ACHN (cell line): ENCODE measurements around the gene MEGF11.

Experiments used
- DNase-seq: peaks from one replicate; pipeline ENCODE4 v3.0.0-alpha.2; 2015
- in situ Hi-C: cut with HindIII; loops from 2 replicates; pipeline ENCODE4 v1.10.0; 2017; ENCODE audit warnings: low sequenced_read_pairs, low pct_ligation_motif_present, low pct_unique_long_range_greater_than_20kb

The MEGF11 gene

DNA sequence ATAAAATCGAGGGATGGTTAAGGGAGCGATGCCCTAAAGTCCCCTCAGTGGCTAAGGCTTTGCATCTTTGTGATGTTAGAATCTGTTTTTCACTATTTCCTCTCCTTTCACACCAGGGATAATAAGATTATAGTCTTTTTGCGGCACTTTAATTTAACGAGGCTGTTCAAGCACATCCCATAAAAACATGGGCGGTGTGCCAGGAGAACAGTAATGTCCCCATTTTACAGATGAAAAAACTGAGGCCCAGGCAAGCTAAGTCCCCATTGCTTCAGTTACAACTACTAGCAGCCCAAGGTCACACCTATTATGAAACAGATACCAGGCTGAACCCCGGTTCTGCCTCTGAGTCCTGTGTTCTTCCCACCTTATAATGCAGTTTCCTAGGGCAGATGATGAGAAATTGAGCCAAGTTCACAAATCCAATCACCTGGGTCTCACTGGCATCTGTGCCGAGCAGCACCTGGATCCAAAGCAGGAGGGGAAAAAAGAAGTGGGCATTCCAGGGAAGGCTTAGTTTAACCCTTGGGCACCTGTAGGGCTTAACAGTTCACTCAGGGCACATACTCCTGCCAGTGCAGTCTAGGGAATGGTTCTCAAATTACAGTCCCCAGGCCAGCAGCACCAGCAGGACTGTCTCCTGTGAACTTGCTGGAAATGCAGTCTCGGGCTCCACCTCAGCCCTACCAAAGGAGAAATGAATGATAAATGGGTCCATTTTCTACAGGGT, 215.0 kb downstream of the MEGF11 start:
- in situ Hi-C loops, result no loop called here

DNA sequence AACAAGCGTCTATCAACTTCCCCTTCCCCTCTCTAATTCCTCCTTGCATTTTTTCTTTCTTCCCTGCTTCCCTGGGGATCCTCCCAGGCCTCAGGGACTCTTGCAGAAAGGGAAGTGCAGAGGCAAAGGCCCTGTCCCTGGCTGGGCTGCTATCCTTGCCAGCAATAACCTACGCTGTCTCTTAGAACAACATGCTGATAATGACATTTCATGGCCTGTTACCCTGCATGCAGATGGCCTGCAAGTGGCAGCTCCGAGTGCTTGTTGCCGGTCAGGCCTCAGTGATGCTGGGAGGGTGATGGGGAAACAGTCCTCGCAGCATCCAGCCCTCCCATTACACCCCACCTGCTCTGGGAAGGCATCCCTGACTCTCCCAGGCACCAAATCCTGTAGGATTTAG, 216.7 kb downstream of the MEGF11 start:
- in situ Hi-C loops, result no loop called here
- no peak for DNase-seq

More for the DNA sequence above, 215.0 kb downstream of the MEGF11 start:
- DNase-seq, result no peak

DNA sequence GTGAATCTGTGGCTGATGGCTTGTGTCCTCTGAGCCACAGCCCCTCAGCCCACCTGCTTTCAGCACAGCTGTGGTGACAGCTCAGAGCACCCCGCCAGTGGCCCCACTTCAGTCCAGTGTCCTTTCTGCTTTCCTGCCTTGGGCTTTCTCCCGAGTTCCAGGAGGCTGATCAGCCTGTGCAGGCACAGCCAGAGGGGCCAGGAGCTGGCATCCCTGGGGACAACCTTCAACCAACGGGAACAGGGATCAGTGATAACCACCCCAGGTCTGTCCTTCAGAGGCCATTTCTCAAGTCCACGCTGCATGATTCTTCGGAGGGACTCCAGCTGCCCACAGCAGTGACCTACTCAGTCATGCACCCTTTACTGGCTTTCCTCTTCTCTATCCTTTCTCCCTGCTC, 217.6 kb downstream of the MEGF11 start:
- no peak for DNase-seq

DNA sequence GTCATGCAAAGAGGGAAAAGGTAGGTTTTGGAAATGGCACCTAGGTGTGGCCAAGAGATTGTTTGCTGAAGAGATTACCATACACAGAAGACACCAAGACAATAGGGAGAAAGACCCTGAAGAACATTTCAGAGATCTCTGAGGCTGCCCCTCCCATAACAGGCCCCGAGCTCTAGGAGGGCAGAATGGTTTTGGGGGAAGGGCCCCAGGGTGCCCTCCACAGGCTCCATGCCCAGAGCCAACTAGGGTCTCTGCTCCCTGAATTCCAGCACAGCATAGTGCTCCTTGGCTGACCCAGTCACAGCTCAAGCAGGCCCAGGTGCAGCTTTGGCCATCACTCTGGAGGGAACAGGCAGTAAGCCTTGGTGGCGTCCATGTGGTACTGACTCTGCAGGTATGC, 220.4 kb downstream of the MEGF11 start:
- no peak for DNase-seq
- in situ Hi-C loops, result no loop called here

More for the DNA sequence above, 217.6 kb downstream of the MEGF11 start:
- in situ Hi-C loops, result no loop called here

DNA sequence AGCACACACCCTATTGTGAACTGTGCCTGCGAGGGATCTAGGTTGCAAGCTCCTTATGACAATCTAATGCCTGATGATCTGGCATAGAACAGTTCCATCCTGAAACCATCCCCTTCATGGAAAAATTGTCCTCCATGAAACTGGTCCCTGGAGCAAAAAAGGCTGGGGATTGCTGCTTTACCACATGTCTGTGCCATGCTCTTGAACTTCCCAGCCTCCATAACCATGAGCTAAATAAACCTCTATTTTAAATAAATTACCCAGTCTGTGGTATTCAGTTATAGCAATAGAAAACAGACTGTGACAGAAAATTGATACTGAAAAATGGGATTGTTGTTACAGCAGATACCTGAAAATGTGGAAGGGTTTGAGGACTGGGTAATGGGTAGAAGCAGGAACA, 221.5 kb downstream of the MEGF11 start:
- in situ Hi-C loops, result no loop called here
- DNase-seq, result no peak

DNA sequence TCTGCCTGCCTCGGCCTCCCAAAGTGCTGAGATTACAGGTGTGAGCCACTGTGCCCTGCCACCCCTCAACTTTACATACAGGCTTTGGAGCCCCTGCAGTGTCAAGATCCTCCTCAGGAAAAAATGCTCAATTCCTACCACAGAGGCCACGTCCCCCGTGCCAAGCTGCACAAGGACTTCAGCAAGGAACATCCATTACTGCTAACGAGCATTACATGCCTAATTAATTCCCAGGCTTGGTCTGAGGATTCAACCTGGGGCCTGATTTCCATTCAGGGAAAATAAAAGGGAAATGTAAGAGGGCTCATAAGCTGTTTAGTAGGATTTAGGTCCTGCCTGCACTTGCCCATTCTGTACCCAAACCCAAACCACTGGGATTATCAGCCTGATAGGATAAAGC, 222.9 kb downstream of the MEGF11 start:
- no peak for DNase-seq
- in situ Hi-C loops, result no loop called here

DNA sequence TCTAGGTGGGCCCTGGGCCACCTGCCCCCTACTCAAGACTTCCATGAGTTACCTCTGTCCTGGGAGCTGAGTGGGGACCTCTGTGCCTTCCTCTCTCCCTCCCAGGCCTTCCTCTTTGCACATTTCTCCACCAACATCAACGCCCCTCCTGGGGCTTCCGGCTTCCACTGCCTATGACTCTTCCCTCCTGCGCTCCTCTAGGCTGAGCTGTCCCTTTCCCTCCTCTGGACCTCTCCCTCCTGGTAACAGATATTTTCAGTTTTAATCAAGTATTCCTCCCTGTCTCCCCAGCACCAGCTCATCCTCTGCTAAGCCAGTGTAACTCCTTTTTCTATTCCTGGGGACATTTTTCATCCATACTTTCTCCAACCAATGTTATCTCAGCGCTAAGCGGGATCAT, 223.9 kb downstream of the MEGF11 start:
- no peak for DNase-seq
- in situ Hi-C loops, result no loop called here

DNA sequence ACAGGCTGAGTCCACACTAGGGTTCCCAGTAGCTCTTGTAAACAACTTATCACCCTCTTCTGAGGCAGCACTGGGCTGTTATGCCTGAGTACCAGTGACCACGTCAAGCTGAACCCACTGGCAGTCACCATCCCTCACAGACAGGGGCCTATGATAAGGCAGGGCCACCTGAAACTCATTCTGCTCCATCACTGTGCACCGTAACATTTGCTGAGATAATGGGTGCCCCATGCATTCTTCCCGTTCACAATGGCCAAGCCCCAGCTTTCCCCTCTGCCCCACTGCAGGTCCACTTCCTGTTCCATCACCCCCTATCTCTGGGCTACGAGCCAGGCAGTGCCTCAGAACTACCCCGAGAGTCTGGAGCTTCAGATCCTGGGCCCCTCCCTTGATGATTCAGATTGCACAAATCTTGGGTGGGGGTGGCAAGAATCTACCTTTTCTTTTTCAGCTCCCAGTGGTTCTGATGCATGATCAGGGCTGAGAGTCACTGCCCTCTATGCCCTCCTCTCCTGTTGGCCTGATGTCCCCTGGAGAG, 226.2 kb downstream of the MEGF11 start:
- in situ Hi-C loops, result no loop called here
- DNase-seq, result peak; percentile 38

DNA sequence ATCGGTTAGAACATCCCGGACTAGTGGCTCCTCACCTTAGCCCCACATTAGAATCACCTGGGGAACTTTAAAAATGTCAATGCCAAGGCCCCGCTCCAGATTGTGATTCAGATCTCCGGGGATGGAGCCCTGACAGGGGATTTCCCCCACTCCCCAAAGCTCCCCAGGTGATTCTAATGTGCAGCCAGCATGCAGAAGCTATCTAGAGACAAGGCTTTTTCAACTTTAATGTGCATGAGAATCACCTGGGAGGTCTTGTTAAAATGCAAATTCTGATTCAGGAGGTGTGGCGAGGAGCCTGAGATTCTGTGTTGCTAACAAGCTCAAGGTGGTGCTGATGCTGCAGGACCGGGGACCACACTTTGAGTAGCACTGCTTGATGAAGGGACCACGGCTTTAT, 227.6 kb downstream of the MEGF11 start:
- DNase-seq, result no peak
- in situ Hi-C loops, result no loop called here

DNA sequence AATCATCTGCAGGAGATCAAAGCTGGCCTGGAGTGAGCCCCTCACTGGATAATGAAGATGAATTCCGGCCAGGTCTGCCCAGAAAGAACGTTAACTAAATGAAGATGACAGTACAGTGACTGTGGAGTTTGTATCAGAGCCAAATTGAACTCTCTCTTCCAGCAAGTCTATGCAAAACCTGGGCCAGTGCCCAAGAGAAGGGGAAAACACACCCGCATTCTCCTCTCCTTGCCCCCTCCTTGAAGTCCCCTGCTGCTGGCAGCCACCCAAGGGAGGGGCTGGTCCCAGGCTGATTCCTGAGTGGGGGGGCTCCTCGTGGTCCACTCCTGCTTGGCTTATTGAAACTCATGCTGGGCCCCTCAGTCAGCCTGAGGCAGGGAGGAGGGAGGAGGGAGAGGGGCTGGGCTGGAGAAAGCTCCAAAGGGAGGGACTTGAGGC, 228.5 kb downstream of the MEGF11 start:
- in situ Hi-C loops, result no loop called here
- DNase-seq, result no peak

DNA sequence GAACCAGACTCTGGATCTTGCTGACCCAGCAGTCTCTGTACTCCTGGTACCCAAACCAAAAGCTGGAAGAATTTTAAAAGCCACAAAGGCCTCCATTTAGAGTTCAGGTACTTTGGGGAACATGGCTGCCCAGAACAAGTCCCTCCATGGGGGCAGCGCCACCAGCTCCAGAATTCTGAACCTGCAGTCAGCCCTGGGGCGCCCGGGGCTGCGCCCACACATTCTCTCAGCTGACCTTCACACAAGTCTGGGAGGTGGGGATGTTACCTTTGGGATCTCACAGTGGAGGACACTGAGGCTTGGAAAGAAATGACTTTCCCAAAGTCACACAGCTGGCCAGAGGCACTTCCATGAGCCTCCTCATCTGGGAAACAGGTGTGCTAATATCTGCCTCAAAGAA, 229.4 kb downstream of the MEGF11 start:
- in situ Hi-C loops, result no loop called here
- DNase-seq, result no peak

DNA sequence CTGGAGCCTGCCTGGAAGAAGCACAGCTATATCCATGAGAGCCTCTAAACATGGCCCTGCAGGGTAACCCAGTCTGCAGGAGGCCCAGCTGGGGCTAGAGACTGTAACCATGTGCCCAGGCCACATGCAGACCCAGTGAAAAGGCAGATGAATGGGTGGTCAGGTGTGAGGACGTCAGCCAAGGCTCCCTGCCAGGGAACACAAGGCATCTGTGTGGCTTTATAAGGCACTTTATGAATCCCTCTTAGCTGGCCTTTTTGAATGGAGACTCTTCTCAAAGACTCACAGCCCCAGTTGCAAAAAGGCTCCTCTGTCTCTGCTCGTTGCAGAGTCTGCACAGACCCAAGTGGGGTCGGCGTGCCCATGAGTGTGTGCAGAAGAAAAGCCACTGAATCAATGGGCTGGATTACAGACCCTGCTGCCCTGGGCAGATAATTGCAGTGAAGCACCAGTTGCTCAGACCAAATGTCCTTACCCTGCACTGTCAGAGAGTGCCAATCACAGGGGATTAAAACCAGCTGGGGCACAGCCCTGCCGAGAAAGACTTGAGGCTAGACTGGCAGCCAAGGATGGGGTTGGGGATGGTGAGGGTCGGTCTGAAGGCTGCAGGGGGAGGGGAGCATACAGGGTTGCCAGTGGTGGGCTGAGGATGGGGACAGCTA, 230.1 kb downstream of the MEGF11 start:
- no peak for DNase-seq
- in situ Hi-C loops, result no loop called here

DNA sequence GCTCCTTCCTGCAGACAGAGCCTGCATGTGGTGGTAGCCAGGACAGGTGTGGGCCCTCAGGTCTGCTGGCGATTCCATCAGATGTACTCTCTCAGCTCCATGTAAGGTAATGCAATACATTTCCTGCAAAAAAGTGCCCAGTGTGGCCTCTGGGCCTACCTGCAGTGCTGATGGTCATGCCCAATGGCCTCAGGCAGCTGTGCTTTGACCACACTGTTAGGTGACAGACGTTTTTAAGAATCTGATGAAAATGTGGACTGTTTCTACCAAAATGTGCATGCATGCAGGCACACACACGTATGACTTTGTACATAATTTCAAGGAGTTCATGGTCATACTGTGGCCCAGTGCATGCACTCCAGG, 231.4 kb downstream of the MEGF11 start:
- in situ Hi-C loops, result no loop called here
- DNase-seq, result no peak

DNA sequence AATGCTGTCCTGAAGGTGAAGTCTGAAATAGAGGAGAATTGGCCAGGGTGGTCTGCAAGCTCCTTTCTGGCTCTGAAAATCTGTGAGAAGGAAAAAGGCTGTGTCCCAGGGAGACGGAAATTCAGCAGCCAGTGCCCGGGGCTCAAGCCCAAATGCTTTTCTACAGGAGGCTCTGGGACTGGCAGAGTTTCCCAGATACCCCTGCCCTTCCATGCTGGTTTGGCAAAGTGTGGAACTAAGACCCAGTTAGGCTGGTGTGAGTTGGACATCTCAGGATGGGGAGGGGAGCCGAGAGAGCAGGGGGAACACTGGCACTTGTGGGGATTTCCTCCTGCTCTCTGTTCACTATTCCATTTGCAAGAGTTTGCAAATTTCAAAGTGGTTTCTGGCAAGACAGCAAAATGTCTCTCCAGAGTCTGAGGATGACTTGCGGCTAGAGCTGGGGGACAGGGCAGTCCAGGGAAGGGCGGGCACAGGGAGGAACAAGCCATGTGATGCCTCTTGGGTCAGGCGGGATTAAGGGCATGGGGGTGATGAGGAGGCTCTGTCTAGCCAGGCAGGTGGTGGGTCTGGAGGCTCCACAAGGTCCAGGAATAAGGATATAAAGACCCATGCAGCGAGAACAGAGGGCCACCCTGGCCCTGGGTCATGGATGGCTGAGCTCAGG, 231.9 kb downstream of the MEGF11 start:
- no peak for DNase-seq
- in situ Hi-C loops, result no loop called here

DNA sequence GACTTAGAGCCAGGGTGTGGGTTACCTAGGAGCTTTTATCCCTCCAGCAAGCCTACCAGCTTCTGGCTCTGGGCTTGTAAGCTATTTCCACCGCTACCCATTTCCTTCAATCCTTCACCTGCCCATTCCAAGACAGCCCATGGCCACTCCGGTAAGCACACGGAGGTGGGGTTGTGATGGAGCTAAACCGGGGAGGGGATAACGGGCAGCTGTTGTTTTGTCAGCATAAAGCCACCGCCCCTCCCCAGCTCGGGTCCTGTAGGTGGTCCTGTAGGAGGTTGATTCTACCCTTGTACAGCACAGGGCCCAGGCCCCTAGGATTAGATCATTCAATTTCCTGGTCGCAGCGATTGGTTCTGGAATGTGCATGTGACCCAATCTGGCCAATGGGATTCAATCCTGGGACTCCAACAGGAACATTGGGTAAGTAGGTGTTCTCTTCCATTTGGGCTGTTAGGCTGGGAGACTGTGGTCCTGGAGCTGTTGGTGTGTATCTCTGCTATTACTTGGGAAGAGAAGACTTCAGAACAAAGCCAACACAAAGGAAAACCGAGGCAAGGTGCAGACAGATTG, 233.6 kb downstream of the MEGF11 start:
- in situ Hi-C loops, result no loop called here
- no peak for DNase-seq

DNA sequence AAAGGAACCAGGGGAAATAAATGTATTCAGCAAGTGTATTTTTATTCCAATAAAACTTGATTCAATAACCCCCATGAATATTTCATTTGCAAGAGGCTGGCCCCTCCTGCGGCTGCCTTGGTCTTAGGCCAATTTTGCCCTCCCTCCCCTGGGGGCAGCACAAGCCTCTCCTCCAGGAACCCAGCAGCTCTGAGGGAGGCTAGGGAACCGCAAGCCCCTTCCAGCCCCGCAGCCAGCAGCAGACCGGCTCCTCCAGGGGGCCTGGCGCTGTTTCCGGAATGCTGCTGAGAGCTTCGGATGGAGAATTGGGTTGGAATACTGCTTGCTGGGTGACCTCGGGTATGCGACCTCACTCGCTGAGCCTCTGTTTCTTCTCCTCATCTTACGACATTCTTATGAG, 234.2 kb downstream of the MEGF11 start:
- DNase-seq, result no peak
- in situ Hi-C loops, result no loop called here

DNA sequence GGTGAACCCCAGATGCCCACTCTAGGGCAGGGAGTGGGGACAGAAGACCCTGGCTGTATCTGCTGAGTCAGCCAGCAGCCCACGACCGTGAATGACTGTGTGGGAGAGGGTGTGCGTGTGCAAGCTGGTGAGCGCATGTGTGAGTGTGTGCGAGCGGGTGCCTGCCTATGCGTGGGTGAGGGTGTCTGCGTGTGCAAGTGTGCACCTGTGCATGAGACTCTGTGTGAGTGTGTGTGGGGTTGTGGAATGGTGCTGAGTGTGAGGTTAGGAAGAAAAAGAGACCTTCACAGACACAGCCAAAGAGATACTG, 235.1 kb downstream of the MEGF11 start:
- no peak for DNase-seq
- in situ Hi-C loops, result no loop called here

DNA sequence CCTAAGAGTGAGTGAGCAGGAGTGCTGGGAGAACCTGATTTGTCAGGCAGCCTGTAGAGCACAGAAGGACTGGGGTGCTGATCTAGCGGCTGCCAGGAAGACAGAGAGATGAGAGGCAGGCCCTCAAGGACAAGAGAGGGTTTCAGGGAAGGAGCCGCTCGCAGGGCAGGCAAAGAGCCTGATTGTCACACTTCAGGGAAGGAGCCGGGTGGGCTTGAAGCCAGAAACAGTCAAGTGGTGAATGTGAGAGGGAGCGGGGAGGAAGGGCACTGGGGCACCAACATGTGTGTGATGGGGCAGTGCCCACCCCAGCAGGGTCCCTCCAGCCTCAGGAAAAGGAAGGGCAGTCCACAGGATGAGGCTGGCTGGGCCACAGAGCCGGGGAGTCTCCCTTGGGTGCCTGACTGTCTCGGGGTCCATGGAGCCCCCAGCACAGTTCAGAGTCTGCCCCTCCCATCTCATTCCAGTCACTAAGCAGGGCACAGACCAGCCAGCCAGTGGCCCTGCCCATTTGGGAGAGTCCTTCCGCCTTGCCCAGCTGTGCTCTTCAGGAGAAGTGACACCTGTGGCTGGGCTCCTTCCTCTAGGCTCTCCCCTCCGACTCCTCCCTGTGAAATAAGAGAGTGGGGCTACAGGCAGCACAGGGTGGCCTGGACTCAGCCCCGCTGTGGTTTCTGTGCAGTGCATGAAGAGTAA, 235.6 kb downstream of the MEGF11 start:
- in situ Hi-C loops, result no loop called here
- no peak for DNase-seq

DNA sequence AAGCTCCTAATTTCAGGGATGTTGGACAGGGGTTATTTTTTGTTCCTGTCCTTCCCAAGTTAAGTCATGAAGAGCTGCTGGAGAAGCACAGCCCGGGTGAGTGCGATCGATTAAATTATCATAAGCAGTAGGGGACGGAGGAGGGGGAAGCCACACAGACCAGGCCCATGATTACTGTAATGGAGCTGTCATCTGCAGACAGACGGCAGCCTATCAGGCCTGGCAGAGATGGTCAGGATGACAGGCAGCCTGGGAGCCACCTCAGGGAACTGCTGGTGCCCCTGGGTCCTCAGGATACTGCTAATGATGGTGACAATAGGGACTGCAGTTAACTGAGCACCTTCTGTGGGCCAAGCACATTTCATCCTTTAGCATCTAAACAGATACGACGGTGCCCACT, 236.6 kb downstream of the MEGF11 start:
- no peak for DNase-seq
- in situ Hi-C loops, result no loop called here
